T-helper 1 cell (primary cell): ENCODE results near the gene C12orf56.
"Not testable (repeated sequence)": the region's sequence is repeated elsewhere in the genome, so short reads cannot be mapped to it uniquely, and the experiment has no call there.

Experiments
- DNase-seq, 5 donors: peaks; one replicate each; pipeline ENCODE4 v3.0.0-alpha.2; 2012 to 2020

The C12orf56 gene

DNA sequence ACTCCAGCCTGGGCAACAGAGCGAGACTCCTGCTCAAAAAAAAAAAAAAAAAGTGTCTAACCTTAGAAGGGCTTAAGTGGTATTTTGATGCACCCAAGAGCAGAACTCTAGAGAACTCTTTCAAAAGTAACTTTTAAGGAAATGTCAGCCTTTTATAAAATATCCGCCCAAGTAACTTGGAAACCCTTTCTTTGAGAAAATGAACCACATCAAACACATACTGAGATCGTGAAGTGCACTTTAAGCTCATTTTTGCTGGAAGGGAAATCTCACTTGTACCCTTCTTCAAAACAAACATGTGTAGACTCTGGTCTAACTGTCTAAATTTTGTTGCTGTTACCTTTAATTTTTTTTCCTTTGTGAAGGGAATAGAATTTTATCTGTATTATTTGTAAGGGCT, 5.5 kb downstream of the C12orf56 start:
- DNase-seq = peak in 1 of 5 donors; percentile 58

DNA sequence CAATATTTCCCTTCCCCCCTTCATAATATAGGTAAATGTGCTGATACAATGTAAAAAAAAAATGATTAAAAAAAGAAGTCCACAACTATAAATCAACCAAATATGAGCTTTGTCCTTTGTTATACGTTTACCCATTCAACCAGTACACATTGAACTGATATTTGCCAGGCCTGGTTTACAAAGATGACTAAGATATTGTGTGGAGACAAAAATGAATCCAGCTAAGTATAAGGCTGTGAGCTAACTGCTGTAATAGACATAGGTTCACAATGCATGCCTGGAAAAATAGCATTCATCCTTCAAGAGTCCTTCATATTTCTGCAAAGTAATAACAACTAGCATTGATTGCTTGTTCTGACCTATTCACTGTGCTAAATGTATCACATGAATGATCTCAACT, 6.9 kb downstream of the C12orf56 start:
- DNase-seq = no peak

DNA sequence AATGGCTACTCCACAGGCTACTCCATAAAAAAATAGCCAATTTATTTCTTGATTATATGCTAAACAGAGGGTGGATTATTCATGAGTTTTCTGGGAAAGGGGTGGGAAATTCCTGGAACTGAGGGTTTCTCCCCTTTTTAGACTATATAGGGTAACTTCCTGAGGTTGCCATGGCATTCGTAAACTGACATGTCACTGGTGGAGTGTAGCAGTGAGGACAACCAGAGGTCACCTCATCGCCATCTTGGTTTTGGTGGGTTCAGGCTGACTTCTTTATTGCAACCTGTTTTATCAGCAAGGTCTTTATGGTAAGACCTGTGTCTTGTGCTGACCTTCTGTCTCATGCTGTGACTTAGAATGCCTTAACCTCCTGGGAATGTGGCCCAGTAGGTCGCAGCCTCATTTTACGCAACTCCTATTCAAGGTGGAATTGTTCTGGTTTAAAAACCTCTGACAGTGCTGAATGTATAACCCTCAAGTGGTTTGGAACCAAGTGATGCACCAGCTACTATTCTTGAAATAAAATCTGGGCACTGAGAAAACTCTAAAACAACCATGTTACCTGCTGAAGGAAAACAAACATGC, 27.7 kb downstream of the C12orf56 start:
- no peak for DNase-seq

DNA sequence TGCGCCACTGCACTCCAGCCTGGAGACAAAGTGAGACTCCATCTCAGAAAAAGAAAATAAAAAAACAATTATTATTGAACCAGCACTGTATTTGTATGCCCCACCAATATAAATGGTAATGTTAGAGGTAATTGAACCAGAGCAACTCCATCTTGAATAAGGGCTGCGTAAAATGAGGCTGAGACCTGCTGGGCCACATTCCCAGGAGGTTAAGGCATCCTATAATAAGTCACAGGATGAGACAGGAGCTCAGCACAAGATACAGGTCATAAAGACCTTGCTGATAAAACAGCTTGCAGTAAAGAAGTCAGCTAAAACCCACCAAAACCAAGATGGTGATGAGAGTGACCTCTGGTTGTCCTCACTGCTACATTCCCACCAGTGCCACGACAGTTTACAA, 29.4 kb downstream of the C12orf56 start:
- not testable (repeated sequence) for DNase-seq

DNA sequence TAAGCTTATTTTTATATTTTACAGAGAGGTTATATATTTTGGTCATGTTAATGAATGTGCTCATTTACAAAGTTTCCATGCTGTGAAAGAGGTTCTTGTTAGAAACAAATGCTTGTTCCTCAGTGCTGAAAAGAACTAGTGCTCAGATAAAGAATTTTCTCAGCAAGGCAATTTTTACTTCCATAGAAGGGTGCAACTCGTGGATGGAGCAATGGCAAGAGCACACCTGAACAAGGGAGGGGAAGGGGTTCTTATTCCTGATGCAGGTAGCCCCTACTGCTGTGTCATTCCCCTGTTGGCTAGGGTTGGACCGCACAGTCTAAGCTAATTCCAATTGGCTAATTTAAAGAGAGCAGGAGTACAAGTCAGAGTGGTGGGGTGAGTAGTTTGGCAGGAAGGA, 34.3 kb downstream of the C12orf56 start:
- DNase-seq = not testable (repeated sequence)

DNA sequence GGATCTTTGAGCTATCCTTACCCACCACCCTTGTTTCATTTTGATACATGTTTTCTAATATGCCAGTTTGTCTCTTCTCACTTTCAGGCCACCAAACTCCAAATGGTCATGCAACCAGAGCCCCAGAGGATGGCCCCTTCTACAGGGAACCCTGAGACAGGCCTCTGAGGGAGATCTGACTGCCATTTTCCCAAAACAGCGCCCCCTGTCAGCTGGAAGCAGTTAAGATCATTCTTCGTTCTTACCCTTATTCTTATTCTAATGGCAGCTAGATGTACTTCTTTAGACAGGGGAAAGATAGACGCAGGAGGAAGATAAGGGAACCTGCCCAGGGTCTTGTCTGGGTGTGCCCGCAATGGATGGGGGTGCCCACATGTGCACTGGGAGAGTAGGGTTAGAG, 38.4 kb downstream of the C12orf56 start:
- no peak for DNase-seq

DNA sequence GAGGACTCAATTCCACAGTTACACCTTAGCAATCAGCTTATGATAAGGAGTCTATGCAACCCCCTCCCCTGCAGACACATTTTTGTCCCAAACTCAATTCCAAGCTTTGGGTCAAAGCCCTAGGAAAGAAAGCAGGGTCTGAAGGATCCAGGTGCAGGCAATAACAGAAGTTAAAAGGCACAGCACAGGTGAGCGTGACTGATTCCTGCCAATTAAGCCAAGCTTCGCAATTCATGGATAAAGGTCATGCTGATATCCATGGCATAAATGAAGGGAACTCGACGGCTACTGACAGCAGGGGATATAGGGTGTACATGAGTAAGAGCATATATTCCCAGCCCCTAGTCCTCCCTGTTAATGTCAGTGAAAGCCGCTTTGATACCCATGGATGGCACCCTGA, 39.3 kb downstream of the C12orf56 start:
- DNase-seq = no peak

DNA sequence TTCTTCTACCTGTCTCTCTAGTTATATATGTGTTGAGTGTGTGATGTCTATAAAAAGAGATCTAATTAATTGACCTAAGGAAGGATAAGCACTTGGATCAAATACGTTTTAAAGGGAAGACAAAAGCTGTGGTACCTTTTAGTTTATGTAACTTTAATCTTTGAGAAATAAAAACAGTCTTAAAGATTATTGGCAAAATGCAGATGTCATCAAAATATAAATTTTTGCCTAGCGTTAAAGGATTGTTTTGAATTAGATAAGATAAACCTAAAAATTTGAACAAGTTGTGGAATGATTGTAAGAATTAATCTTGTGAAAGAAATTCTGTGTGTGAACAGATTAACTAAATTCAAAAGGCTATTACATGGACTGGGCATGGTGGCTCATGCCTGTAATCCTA, 42.9 kb downstream of the C12orf56 start:
- DNase-seq = no peak

DNA sequence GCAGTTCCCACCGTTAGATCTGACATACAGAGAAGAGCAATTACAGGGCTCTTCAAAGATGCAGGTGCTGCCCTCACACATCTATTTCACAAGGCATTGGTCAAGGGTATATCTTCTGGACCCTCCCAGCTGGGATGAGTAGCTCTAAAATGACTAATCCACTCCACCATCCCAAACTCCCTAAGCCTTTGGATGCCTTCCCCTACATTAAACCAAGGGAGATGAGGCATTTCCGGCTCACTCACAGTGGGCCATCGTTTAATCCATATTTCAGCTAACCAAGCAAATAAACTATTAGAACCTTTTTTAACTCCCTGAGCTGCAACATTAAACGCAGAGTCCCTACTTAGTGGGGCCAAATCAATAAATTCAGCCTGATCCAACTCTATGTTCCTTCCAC, 45.9 kb downstream of the C12orf56 start:
- DNase-seq = not testable (repeated sequence)

DNA sequence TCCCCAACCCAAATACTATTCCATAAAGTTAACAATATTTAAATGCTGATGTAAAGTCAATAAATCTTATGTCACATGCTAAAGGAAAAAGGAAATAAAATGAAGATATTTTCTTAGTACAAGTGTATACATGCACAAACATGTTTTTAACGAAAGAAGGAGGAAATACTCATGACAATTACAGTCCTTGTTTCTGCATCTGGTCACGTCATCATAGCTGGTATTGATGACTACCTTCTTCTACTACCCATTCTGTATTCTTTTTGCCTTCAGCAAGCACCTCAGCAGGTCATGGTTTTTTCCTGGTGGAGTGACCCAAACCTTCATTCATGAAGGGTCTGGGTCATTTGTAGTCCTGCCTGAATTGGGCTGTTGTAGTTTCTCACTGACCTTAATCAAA, 50.0 kb downstream of the C12orf56 start:
- DNase-seq = not testable (repeated sequence)

DNA sequence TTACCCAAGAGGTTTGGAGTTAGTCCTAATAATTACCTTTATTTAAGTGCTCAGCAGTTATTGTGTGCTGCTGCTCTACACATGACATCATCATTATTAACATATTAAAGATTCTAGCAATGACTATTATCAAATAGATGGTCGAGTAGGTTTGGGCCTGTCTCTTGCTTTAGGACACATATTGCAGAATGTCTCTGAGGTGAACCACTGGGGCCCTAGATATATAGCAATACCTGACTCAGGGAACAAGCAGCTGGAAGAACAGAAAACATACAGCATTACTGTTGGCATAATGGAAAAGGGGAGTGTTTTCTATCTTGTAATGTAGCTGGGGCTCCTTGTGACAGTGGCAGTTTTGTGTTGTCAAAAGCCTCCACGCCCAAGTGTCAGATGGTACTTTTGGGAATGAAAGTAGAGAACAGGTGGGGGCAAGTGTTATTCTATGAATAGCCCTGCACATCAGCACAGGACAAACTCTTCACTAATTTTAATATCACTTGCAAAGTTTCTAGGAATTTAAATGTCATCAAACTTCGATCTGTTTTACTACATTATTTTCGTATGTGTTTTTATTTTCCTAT, 54.6 kb downstream of the C12orf56 start:
- DNase-seq = no peak

DNA sequence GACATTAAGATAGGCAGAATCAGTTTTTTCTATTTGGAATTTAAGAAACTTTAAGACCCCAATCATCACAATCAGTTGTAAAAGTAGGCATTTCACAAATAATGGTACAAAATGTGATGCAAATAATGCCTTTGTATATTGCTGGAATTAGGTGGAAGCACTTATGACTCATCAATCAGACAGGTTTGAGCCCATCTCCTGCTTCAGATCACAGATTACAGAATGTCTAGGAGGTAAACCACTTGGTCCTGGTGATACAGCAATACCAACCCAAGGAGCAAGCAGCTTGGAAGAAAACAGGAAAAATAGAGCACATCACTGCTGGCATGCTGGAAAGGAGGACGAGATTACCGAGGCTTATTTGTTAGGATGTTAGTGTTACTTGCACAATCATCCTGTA, 57.6 kb downstream of the C12orf56 start:
- DNase-seq = no peak

DNA sequence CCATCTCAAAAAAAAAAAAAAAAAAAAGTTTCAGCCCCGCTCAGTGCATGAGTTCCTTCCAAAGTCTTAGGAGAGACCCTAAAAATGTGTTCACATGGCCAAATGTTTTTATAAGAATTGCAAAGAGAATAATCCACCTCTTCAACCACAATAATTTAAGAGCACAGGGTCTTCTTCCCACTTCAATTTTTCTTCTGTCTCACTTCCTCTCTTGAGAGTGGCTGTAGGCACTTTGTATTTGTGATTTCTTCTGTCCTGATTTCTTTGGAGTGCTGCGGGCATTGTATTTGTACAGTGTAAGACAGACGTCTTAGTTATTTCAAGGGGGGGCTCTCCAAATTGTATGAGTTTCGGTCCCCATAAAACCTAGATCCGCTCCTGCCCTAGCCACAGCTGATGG, 58.3 kb downstream of the C12orf56 start:
- no peak for DNase-seq

DNA sequence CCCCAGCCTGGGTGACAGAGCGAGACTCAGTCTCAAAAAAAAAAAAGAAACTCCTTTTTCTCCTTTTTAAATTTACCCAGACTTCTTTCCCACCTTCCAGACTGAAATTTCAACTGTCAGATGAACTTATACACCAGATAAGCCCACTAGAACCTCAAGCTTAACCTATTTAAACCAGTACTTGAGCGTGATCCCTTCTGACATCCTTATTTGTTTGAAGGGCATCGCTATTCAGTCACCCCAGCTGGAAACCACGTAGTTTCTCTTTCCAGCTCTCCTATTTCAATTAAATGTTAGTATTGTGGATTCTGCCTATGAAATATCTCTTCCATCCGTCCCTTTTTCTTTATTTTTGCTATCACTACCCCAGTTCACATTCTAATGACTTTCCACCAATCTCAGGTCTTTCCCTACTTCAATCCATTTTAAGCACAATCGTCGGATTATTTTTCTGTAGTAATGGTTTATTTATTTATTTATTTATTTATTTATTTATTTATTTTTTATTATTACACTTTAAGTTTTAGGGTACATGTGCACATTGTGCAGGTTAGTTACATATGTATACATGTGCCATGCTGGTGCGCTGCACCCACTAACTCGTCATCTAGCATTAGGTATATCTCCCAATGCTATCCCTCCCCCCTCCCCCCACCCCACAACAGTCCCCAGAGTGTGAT, 61.4 kb downstream of the C12orf56 start:
- not testable (repeated sequence) for DNase-seq

DNA sequence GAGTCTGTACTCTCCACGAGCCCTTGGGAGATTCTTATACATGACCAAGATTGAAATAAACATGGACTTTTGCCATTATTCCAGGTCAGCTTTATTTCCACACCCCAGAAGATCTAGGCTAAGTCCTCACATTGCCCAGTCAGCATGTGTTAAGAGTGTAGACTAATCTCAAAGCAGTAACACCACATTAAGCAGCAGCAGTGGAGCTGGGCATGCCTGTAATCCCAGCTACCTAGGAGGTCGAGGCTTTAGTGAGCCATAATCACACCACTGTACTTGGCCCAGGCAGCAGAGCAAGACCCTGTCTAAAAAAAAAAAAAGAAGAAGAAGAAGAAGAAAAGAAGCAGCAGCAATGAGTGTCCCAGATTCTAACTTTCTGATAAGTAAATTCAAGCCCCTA, 65.5 kb downstream of the C12orf56 start:
- DNase-seq = no peak

DNA sequence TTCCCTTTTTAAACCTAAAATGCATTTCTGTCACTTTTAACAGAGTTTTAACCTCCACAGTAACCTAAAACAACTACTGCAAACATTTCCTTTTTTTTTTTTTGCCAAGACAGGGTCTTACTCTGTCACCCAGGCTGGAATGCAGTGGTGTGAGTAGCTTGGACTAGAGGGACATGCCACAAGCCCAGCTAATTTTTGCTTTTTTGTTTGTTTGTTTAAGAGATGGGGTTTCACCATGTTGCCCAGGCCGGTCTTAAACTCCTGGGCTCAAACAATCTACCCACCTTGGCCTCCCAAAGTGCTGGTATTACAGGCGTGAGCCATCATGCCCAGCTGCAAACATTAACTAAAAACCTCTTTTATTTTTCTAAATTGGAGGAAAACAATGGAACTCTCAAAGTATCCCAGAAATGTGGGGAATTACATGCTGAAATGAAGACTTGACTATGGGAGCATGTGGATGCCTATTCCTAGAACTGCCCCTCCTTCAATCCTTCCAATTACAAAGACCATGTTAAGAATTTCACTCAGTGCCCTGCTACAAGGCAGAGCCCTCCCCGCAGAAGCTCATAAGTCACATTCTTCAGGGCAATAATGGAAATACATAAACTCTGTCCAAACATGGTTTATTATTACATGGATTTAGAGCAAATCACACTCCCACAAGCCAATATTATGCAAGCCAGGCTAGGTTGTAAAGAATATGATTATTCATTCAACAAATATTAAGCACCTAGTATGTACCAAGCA, 66.9 kb downstream of the C12orf56 start:
- no peak for DNase-seq

DNA sequence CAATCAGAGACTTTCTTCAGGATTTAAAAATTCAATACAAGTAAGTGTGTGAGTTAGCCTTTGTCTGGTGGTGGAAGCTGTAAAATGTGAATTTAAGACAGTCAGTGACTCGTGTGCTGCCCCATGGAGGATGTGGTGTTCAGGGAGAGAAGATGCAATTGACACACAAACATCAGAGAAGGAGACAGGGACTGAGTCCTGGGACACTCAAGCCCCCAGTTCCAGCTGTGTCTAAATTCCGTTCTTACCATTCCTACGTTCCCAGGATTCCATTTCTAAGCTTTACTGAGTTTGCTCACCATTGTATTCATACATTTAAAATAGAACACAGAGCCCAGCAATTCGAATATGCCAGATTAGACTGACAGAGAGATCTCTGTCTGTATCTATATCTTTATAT, 67.6 kb downstream of the C12orf56 start:
- no peak for DNase-seq

DNA sequence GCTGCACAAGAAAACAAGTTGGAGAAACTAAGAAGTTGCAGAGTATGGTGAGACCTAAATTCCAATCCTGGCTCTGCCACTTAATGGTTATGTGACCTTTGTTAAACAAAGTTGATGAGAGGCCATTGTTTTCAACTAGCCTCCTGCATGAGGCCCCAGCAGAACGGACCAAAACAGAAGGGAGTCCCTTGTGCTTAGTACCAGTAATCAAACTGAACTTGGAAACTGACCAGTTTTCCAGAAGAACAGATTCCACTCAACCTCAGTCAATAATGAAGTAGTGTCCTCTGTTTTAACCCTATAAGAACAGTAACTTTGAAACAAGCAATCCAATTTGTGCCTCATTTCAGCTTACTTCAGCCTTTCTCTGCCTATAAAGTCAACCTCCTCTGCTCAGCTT, 69.9 kb downstream of the C12orf56 start:
- DNase-seq = no peak

DNA sequence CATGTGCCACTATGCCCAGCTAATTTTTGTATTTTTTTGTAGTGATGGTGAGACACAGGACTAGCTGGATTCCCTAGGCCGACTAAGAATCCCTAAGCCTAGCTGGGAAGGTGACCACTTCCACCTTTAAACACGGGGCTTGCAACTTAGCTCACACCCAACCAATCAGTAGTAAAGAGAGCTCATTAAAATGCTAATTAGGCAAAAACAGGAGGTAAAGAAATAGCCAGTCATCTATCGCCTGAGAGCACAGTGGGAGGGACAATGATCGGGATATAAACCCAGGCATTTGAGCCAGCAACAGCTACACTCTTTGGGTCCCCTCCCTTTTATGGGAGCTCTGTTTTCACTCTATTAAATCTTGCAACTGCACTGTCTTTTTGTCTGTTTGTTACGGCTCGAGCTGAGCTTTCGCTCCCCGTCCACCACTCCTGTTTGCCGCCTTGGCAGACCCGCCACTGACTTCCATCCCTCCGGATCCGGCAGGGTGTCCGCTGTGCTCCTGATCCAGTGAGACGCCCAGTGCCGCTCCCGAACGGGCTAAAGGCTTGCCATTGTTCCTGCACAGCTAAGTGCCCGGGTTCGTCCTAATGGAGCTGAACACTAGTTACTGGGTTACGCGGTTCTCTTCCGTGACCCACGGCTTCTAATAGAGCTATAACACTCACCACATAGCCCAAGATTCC, 70.9 kb downstream of the C12orf56 start:
- not testable (repeated sequence) for DNase-seq

DNA sequence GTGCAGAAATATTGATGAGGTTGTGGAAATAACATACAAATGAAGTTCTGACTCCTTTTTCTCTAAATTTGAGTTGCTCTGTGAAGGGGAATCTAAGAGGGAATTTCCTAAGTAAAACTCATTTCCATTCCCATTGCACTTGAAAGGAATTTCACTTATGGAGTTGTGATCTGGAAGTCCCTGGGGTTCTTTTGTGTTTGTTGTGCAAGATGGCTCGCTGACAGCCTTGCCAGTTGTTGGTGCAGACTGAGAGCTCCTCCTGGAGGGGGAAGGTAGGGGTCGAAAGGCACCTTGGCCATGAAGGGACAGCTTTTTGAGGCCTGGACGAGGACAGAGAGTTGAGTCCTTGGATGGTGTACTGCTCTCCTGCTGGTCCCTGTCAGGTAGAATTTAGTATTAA, 72.0 kb downstream of the C12orf56 start:
- DNase-seq = no peak

DNA sequence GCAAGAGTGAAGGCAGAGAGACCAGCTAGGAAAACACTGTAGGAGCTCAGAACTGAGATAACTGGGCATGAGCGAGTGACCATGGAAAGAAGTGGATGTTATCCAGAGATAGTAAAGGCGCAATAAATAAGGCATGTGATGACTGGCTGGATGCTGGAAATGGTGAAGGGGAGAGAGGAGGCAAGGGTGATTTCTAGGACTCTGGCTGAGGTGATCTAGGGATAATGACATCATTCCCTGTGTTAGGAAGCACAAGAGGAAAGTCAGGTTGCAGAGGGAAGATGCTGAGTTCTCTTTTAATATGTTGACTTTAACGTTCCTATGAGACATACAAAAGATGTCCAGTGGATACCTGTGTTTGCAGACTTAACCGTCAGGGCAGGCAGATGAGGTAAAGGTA, 78.7 kb downstream of the C12orf56 start:
- no peak for DNase-seq

DNA sequence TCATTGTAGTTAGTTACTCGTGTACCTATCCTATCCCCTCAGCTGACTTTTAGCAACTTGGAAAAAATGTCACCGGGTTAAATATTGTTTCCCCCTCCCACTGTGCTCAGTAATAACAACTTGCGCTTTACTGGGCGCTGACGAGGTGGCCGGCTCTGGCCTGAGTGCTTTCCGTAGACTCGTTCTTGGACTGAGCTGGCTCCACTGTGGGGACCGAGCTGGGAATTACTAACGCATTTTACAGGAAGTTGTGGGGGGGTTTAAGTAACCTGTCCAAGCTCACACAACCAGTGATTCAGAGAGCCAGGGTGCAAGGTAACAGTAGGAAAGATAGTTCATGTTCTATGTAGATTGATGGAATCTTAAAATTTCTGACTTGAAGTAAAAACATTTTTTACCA, 86.0 kb downstream of the C12orf56 start:
- DNase-seq = no peak

DNA sequence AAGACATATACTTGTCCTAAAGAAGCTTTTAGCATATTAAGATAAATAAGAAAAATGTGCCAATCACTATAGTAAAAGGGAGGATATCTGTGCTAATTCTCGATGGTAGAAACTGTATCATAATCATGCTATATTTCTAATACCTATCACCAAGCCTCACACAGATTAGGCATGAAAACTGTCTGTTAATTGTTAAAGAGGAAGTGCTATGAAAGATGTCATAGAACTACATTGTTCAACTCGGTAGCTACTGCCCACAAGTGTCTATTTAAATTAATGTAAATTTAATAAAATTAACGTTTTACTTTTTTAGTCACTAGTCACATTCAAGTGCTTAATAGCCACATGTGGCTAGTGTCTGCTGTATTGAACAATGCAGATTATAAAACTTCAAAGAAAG, 90.9 kb downstream of the C12orf56 start:
- DNase-seq = no peak
